GM18517 (cell line): ENCODE data around the gene ATP5MG.
"Not testable (repeated sequence)": the region's sequence is repeated elsewhere in the genome, so short reads cannot be mapped to it uniquely, and the experiment has no call there.

Experiments used
- ATAC-seq: cut with Tn5 transposase; IDR thresholded peaks from one replicate; pipeline ENCODE4 v1.9.1; 2021; ENCODE audit warnings: mild to moderate bottlenecking, moderate library complexity; ENCODE audit not compliant: unreplicated experiment

Gene ATP5MG, protein sequence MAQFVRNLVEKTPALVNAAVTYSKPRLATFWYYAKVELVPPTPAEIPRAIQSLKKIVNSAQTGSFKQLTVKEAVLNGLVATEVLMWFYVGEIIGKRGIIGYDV

DNA sequence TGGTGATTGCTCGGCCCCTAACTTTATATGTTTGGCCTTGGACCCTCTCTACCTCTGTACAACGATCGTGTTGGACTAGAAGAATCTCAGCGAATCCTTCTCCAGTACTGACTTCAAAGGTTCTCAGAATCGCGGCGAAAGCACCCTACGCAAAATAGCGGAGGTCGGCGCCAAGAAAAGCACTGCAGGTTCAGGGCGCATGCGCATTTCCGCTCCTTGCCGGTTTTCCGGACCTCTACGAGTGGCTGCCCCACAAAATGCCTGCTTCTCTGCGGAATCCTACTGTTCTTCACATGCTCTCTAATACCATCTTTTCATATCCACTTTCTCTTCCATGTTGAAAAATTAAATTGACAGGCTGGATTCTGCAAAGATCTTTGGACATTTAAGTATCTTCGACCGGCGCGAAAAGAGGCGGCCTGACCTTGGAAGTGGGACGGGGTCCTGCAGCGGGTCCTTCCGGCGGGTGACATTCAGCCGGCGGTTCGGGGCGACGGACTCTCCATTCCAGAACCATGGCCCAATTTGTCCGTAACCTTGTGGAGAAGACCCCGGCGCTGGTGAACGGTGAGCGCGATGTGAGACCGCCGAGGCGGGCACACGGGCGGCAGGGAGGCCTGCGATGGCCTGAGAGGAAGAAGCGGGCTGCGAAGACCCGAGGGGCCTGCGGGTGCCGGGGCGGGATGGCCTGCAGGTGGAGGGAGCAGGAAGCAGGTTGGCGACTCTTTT, at the start of gene ATP5MG:
TSS of gene ATP5MG (plus strand) at position 456 of the 729 bp plus-strand sequence. CDS start at position 516, 60 bp downstream.
- peak; percentile 61 for ATAC-seq

DNA sequence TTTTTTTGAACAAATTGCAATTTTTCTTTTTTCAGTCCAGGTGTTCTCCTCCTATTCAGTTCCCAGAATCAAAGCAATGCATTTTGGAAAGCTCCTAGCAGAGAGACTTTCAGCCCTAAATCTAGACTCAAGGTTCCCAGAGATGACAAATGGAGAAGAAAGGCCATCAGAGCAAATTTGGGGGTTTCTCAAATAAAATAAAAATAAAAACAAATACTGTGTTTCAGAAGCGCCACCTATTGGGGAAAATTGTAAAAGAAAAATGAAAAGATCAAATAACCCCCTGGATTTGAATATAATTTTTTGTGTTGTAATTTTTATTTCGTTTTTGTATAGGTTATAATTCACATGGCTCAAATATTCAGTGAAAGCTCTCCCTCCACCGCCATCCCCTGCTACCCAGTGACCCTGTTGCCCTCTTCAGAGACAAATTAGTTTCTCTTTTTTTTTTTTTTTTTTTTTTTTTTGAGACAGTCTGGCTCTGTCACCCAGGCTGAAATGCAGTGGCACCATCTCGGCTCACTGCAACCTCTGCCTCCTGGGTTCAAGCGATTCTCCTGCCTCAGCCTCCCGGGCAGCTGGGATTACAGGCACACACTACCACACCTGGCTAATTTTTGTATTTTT, 48.2 kb upstream of the ATP5MG start:
- no peak for ATAC-seq

DNA sequence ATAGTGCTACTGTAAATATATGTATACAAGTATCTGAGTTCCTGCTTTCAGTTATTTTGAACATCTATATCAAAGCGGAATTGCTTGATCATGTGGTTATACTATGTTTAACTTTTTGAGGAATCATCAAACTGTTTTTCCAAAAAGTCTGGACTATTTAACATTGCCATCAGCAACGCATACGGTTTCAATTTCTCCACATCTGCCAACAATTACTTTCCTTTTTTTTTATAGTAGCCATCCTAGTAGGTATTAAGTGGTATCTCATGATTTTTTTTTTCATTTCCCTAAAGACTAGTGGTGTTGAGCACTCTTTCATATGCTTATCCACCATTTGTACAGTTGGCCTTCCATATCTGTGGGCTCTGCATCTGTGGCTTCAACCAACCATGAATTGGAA, 43.3 kb upstream of the ATP5MG start:
- no peak for ATAC-seq

DNA sequence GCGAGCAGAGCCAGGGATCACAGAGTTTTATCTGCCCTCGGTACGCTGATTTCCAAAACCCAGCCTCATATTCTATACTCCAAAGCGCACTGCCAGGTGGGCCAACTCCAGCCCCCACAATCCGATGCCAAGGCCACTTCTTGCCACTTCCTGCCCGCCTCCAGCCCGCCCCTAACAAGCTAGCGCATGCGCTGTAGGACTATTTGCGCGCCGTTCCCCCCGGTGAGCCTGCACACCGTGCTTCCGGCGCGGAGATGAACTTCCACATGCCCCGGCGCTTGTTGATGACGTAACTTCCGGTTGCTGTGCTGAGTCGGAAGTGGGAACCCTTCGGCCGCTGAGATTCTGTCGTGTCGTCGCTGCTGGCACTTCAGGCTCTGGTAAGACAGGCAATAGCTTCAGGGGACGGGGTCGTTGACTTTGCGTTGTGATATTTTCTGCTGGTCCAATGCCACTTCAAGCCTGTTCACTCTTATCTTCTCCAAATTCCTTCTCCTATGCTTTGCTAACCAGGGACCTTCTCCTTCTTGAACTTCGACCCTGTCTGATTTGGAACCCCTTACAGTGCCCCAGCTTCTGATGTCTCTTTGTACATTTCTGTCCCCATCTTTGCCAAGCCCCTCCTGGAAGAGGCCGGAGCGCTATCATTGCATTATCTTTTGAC, 42.0 kb upstream of the ATP5MG start, which contains the start of gene UBE4A:
TSS of gene UBE4A (plus strand) at position 306 of the 664 bp plus-strand sequence. CDS start 5,481 bp downstream, outside the sequence.
- ATAC-seq = peak; percentile 89

DNA sequence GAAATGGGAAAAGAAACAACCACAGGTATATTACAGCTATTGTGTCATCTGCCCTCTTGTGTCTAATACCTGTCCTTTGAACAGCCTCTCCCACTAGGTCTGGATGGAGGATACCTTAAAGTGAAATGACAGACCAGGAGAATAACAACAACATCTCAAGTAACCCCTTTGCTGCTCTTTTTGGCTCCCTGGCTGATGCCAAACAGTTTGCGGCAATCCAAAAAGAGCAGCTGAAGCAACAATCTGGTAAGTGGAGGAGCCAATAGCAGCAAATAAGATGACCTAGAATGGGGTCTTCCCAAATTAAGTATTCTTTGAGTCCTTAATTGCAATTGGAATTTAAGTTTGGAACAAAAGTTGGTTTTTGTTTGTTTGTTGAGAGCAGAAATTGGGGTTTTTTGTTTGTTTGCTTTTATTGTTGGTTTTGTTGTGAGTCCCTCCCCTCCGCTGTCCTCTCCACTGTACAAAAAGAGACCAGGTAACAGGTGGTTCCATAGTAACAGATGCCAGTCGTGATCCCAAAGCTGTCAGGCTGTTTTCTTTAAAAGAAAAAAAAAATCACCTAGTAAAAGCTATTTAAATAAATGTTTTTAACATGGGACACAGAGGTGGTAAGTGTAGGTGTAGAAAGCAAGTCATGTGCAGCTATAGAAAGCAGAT, 36.3 kb upstream of the ATP5MG start:
- ATAC-seq = no peak

DNA sequence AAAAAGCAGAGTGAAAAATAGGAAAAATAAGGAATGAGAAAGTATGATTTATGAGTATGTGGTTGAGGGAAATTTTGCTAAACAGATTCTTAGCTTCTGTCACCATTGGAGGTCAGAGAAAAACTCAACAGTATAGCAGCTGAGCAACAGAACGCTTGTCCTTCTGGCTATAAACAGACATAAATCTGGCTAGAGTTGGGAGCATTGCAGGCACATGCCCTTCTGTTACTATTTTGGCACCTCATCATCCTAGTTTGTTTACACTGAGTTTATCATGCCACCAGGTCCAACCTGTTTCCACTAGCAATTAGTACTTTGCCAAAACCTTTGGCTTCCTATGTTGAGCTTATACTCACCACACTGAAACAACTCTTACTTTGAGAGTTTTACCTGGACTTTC, 35.1 kb upstream of the ATP5MG start:
- no peak for ATAC-seq

DNA sequence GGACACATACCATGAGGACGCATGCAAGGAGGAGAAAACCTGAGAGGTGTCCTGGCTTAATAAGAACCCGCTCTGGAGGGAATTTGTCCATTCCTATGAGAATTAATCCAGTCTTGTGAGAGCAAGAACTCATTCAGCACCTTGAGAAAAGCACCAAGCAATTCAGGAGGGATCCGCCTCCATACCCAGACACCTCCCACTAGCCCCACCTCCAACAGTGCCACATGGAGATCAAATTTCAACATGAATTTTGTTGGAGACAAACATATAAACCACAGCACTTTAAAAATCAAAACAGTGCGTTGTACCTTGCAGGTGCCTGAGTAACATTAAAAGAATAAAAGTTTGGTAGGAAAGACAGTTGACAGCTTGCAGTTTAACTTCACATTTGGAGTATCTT, 30.6 kb upstream of the ATP5MG start:
- ATAC-seq = no peak

DNA sequence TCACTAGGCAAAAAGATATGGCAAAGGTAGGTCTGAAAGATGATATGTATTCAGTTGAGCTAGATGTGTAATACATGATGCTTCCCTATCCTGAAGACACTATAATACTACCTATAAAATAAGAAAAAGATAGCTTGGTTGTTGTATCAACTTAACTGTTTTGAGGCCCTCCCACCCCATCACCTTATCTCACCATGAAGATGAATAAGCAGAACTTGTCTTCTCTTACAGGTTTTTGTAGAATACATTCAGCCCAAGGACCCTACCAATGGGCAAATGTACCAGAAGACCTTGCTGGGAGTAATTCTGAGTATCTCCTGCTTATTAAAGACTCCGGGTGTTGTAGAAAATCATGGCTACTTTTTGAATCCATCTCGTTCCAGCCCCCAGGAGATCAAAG, 28.1 kb upstream of the ATP5MG start:
- no peak for ATAC-seq

DNA sequence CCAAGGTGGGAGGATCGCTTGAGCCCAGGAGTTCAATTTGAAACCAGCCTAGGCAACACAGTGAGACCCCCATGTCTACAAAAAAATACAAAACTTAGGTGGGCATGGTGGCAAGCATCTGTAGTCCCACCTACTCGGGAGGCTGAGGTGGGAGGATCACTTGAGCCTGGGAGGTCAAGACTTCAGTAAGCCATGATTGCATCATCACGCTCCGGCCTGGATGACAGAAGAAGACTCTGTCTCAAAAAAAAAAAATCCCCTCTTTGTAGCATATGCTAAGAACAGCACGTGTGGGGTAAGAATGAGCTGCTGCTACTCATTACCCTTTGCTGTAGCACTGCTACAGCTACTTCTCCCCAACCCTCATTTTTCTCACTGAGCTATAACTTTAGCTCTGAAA, 27.5 kb upstream of the ATP5MG start:
- no peak for ATAC-seq

DNA sequence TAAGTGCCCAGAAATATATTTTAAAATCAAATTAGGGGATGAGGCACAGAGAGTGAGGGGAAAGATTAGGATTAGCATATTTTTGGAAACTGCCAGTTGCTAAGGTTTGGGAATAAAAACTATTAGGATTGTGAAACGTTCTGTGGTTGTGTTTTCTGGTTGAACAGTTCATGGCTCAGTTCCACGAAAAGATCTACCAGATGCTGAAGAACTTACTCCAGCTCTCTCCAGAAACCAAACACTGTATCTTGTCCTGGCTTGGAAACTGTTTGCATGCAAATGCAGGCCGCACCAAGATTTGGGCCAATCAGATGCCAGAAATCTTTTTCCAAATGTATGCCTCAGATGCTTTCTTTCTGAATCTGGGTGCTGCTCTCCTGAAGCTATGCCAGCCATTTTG, 26.7 kb upstream of the ATP5MG start:
- no peak for ATAC-seq

DNA sequence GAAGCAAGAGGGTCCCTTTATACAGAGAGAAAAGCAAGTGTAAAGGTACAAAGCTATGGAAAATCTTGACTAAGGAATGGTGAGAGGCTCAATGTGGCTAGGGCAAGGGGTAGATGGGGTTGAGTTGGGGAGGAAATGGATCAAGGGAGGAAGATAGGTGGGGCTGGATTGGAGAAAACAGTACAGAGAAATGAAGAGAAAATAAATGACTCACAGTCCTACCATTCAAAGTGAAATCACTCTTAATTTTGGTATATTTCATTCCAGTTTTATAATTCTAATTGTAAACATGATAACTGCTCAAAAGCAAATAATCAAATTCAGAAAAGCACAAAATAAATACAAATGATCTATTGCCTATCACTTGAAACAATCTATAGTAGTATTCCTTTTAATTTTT, 25.4 kb upstream of the ATP5MG start:
- ATAC-seq = no peak

DNA sequence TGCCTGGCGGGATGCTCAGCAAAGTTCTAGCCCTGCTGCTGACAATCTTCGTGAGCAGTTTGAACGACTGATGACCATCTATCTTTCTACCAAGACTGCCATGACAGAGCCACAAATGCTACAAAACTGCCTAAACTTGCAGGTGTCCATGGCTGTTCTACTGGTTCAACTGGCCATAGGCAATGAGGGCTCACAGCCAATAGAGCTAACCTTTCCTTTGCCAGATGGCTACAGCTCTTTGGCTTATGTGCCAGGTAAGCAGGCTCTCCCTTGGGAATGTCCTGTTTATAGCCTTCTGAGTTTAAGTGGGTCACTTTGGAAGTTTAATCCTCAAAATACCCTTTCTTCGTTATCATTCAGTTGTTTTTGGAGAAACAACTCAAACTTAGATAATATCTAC, 21.9 kb upstream of the ATP5MG start:
- ATAC-seq = no peak

DNA sequence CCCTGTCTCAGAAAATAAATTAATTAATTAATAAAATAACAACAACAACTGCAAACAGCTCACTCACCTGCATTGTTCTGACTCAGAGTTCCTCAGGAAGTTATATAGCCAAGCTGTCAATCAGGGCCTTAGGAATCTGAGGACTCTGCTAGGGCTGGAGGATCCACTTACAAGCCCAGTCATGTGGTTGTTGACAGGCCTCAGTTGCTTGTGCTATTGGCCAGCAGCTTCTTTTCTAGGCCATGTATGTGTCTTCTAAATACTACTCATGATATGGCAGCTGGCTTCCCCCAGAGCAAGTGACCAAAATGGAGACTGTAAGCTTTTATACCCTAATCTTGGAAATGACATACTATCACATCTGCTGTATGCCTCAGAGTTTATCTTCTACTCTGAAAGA, 20.8 kb upstream of the ATP5MG start:
- no peak for ATAC-seq

DNA sequence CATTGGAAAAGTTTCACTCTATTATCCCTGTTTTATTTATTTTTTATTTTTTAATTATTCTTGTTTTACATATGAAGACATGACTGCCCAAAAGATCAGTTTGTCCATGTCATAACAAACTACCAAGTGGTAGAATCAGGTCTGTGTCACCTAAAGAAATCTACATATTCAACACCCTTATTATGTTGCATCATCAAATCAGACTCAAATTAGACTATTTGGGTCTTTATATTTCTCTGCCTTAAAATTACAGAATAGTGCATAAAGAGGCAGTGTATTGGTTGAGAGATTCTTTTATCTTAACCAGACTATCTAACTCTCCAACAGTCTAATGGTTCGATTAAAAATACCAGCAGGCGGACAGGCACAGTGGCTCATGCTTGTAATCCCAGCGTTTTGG, 18.5 kb upstream of the ATP5MG start:
- ATAC-seq = no peak

DNA sequence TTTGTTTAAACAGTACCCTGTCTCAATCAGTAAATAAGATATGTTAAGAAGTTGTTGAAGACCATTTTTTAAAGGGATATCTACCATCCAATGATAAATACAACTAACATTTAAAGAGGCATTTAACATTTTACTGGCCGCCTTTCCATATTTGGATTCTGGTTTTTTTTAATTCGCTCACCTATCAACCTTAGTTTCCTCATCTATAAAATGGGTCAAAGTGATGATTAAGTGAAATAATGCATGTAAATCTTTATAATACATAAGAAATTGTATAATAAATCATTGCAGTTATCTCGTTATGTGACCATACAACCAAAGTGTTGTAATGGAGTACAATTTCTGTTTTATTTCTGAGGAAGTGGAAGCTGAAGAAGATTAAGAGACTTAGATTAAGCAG, 17.7 kb upstream of the ATP5MG start:
- no peak for ATAC-seq

DNA sequence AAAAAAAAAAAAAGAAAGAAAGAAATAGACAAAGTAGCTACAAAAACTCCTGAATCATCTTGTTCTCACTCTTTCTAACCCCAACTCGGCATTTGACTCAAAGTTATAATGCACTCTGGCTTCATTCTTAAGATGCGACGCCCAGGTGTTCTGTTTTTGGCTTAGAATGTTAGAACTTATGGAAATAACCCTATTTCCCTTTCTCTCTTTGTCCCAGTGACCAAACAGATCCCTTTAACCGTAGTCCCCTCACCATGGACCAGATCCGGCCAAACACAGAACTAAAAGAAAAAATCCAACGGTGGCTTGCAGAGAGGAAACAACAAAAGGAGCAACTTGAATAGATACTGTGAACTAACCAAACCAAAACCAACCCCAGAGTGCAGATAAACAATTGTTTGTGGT, 5.3 kb upstream of the ATP5MG start:
- ATAC-seq = no peak

DNA sequence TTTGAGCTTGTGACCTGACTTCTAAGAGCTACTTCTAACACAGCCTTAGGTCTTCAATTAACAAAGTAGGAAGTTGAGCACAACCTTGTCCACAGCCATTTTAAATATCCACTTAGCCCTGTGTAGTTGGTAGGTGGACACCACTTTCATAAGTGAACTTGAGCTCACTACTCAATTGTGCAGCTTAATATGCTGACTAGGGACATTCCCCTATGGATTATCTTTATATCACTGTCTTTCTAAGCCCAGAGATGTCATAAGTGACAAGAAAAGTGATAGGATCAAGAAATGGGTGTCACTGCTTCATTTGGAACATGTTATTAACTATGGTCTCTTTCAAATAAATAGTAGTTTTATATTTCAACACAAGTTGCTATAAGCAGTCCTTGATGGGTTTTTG, 4.0 kb upstream of the ATP5MG start:
- ATAC-seq = no peak

DNA sequence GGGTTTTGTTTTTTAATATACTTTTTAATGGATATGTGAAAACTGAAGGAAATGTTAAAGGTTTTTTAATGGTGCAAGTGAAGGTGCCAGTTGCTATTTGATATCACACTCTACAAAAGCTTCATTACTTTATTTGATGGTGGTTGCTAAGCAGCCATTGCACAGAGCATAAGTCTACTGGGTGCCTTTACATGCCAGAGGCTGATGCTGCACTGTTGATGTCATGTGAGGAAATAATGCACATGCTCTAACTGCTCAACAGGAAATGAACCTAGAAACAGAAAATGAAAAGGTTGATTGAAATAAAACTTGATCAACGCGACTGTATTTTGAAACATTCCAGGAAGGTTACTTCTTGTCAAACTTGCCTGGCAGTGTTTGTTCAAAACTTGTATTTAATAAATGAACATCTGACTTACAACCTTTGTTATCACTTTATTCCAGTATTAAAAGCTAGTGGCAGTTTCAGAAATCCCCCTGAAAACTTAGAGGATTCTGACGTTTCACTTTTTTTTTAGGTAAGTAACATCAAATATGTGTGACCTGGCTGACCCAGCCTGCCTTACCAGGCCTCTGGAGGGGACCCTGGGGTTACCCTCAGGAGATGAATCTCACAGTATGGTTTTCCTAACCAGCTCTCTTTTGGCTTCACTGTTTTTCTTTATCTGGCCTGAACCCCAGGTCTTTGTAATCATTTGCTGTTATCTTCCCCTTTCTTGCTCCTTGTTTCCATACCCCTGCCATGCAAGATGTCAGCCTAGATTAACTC, 2.4 kb upstream of the ATP5MG start:
- no peak for ATAC-seq

DNA sequence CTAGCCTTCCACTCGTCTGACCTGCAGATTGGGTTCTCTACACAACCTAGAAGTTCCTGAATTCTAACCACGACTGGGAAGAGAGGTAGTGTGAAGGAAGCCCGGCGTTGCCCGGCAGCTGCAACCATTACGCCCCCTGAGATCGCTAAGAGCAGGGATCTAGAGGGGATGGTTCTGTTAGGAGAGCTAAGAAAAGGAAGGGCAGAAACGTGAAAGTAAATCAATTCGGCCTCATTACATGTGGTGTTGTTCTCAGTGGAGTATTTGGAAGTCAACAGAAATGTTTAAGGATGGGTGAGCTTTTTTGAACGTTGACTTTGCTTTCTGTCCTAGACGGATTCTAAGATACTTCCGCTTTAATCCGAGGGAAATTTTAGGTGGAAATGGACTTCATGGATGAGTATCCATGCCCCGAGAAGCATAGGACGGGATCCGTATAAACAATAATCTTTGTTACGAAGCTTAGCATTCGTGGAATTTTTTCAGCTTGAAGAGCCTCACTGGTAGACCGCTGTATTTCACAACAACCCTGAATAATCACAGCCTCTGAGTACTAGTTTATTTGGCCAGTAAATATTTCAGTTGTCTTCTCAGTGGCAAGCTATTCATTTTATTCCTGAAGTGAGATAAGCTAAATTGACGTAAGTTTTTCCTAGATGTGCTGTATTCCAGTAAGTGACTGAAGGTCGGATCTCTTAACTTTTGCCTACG, 629 bp downstream of the ATP5MG start:
- ATAC-seq = no peak

DNA sequence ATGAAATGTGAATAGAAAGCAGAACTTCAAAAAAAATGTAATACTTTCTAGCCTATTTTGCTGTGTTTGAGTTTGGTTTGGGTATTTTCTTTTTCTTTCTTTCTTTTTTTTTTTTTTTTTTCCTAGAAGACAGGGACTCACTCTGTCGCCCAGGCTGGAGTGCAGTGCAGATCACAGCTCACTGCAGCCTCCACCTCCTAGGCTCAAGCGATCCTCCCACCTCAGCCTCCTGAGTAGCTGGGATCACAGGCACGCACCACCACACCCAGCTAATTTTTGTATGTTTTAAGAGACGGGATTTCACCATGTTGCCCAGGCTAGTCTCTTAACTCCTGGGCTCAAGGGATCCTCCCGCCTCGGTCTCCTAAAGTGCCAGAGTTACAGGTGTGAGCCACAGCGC, 1.2 kb downstream of the ATP5MG start:
- ATAC-seq = not testable (repeated sequence)
